Stimulated activated CD4-positive, alpha-beta T cell treated with anti-CD3 and anti-CD28 coated beads, Interleukin-12 subunit alpha, Interleukin-12 subunit beta, amount 100 ng/mL, for 24 hours (primary cell): Measurements from ENCODE around the gene ITPA.

ENCODE experiments used
- DNase-seq, 2 experiments: peaks; one replicate each; pipeline ENCODE4 v3.0.0-alpha.2; 2020; ENCODE audit warnings: low read depth in 2 of 2

The ITPA gene

DNA sequence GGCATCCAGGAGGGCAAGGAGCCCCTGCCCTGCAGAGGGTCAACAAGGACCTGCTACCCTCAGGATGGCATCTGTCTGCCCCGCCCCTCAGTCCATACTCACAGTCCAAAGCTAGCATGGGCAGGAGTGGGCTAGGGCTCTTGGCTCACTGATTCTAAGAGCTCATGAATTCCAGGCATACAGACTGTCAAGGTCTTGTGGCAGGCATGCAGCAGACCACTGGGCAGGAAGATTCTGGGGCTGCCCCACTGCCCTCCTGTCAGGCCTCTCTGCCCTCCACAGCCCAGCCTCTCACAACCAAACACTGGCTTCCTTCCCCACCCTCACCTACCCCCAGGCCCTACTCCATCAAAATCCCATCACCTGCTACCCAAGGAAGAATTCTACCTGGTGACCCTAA lies 35.3 kb downstream of the ITPA start:
- DNase-seq, result no peak

DNA sequence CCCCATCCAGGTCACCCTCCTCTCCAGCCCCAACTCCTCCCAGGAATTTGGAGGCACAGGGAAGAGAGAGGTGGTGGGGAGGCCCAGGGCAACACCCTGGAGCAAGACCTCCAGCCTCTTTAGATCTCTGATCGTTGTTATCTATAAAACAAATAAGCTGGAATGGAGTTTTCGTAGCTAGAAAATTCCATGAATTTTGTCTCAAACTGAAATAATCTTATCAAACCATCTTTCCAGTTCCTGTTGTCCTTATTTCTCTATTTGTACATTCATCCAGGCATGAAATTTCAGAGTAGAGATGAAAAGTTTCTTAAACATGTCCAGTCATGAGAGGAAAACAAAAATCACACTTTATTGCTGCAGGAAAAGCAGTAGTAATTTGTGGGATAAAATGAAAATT lies 35.9 kb downstream of the ITPA start:
- no peak for DNase-seq

DNA sequence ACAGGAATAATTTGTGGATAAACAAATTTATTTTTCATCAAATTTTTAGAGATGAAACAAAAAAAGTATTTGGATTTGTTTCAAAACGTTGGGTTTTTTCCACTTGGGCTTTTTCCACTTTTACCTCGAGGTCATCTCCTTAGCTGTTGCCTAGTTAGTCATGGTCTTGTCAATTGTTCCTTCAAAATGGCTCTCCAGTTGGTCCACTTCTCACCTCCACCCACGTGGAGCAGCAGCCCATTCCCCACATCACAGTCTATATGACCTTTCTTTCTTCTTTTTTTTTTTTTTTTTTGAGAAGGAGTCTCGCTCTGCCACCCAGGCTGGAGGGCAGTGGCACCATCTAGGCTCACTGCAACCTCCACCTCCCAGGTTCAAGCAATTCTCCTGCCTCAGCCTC lies 36.4 kb downstream of the ITPA start:
- DNase-seq, result no peak

DNA sequence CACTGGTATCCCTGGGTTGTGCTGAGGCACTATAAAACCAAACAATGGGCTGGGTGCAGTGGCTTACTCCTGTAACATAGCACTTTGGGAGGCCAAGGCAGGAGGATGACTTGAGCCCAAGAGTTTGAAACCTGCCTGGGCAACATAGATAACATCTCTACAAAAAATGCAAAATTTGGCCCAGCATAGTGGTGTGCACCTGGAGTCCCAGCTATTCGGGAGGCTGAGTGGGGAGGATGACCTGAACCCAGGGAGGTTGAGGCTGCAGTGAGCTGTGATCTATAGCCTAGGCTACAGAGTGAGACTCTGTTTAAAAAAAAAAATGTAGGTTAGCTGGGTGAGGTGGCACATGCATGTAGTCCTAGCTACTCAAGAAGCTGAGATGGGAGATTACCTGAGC lies 37.4 kb downstream of the ITPA start:
- no peak for DNase-seq

GRCh38 chr20:3247638-3248037 lies 38.3 kb downstream of the ITPA start:
- DNase-seq, result no peak

DNA sequence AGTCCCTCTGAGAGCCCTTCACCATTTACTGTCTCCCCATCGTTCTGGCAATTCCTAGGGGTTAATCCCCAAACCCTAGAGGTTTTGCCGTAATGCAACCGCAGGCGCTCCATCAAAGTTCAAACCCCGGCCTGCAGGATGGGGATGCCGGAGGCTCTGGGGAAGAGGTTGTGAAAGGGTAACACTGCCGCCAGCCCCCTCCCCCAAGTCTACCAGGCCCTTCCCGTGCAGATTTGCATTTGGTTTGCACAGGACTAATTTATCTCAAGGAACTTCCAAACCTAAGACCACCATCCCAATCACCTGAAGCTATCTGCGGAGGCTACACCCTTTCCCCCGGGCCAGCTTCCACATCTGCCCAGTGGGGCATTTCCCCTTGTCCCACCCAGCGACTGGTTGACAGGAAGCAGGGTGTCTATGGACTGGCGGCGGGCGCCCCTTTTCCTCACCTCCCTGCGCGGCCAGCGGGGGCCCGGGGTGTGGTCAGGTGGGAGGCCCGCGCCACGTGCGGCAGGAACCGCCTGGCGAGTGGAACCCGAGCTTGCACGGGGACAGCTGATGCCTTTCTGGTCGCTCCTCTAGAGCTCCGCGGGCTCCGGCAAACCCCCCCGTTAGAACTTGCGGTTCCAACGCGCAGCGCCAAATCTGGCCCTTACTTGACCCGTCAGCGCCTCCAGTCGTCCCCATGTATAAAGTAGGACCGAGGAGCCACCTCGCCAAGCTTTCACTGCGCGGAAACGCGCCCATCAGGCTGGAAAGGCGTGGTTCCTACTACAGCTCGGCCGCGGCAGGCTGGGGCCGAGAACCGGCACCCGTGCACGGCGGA lies 39.1 kb downstream of the ITPA start:
- no peak for DNase-seq

- DNase-seq, result no peak
These were observed 39.7 kb downstream of the ITPA start for GRCh38 chr20:3248993-3249347.

- no peak for DNase-seq
These were observed 40.8 kb downstream of the ITPA start for GRCh38 chr20:3250091-3250504.

GRCh38 chr20:3251806-3252205 lies 42.5 kb downstream of the ITPA start:
- no peak for DNase-seq

GRCh38 chr20:3255728-3256127 lies 46.4 kb downstream of the ITPA start:
- DNase-seq, result no peak

DNA sequence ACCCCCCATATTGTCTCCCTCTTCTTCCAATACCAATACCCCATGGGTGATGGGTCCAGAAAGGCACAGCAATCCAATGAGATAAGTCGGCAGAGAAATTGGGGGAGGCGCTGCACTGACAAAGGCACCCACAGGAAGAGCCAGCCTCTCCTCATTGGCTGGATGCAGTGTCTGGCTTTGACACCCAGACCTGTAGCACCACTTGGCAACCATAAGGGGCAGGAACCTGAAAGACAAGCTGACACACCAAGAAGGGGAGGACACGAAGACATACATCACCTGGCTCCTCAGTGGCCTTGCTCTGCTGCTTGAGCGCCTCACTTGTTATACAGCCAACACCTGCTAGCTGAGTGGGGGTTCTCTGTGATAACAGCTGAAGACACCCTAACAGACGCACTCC lies 49.1 kb downstream of the ITPA start:
- DNase-seq, result no peak

DNA sequence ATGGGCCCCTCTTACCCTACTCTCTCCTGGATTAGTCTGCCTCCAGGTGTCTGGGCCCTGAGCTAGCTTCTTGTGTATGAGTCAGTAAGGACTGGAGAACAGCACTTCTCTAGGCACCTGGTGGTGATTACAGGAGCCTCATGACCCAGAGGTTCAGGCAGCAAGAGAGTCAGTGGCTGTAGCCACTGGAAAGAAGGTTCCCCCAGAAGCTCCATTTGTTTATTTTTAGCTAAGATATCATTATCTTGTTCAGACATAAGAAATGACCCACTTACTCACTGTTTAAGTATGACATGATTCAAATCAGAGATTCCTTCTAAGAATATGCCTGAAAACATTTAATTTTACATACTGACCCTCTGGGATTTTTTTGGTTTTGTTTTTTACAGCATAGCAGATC lies 53.3 kb downstream of the ITPA start:
- DNase-seq, result no peak

- no peak for DNase-seq
These were observed 60.8 kb downstream of the ITPA start for GRCh38 chr20:3270051-3270450.

- DNase-seq, result no peak
These were observed 64.1 kb downstream of the ITPA start for GRCh38 chr20:3273371-3273770.
